A549 (cell line): ENCODE measurements around the gene TOMM20. TPM values are rescaled to one million over a fixed set of nuclear protein-coding genes. Genes with fewer than 3 reads are reported as not detected.

Source experiments
- ATAC-seq, 2 experiments: fragments of 200-7000 bp in 1 of 2; fragments of >200 bp in 1 of 2; cut with Nextera tagmentation in 1 of 2; cut with Tn5 transposase in 1 of 2; 3 replicates each; pipeline versions ENCODE4 v1.8.0 to v1.9.1; 2018 to 2020; ENCODE audit warnings: mild to moderate bottlenecking in 1 of 2, moderate library complexity in 1 of 2
- CTCF ChIA-PET: fragments of 300-600 bp; sonication (Branson Sonifier 250); formaldehyde crosslinking; extraction: SDS; loops from one replicate; lab custom pipeline; 2021; ENCODE audit warnings: antibody characterized with exemption, inconsistent platforms; lab: Yijun Ruan, JAX
- POLR2A ChIA-PET: fragments of 350-600 bp; formaldehyde crosslinking; extraction: SDS; loops from one replicate; lab custom pipeline; 2021; ENCODE audit warnings: antibody characterized with exemption, inconsistent platforms; lab: Yijun Ruan, JAX
- DNase-seq, 2 experiments: peaks; one replicate each; pipeline versions ENCODE4 v3.0.0 to v3.0.0-alpha.2; 2011 to 2016; ENCODE audit warnings: low read depth in 1 of 2, low spot score in 1 of 2
- FAIRE-seq: peaks from 2 replicates; lab custom pipeline; 2011; peaks lifted over from hg19 to GRCh38; lab: Jason Lieb, UNC
- H3K27ac ChIP-seq, 2 experiments: fragments of >200 bp; sonication (Bioruptor Twin); formaldehyde crosslinking; 3 replicates each; pipeline ENCODE4 v1.5.1; 2016 to 2017
- H3K4me1 ChIP-seq: fragments of >200 bp; sonication (Bioruptor Twin); formaldehyde crosslinking; 3 replicates; pipeline ENCODE4 v1.6.1; 2016
- H3K4me2 ChIP-seq: fragments of >200 bp; sonication (Bioruptor Twin); formaldehyde crosslinking; 3 replicates; pipeline ENCODE4 v1.6.1; 2016
- H3K4me3 ChIP-seq: fragments of >200 bp; sonication (Bioruptor Twin); formaldehyde crosslinking; 3 replicates; pipeline ENCODE4 v1.5.1; 2016
- H3K9me3 ChIP-seq: fragments of >200 bp; sonication (Bioruptor Twin); formaldehyde crosslinking; 3 replicates; pipeline ENCODE4 v1.6.1; 2016
- CEBPB ChIP-seq, 2 experiments: fragments of >200 bp in 1 of 2; sonication (Bioruptor Twin) in 1 of 2; formaldehyde crosslinking in 1 of 2; IDR thresholded peaks; 2 replicates each; pipeline ENCODE4 v1.6.1; 2012 to 2016
- EHF ChIP-seq: fragments of 250-450 bp; sonication (Bioruptor Pico); IDR thresholded peaks from 2 replicates; pipeline ENCODE4 v1.5.0; 2020; ENCODE audit warnings: mild to moderate bottlenecking
- ESRRA ChIP-seq: fragments of 150-350 bp; IDR thresholded peaks from 2 replicates; pipeline ENCODE4 v1.6.1; 2014; ENCODE audit warnings: mild to moderate bottlenecking, low read length, borderline replicate concordance
- HES2 ChIP-seq: fragments of >200 bp; sonication (Bioruptor Twin); formaldehyde crosslinking; IDR thresholded peaks from 2 replicates; pipeline ENCODE4 v1.6.1; 2016
- HOXB5 ChIP-seq: fragments of 250-450 bp; sonication (Bioruptor Pico); IDR thresholded peaks from 2 replicates; pipeline ENCODE4 v1.5.0; 2020; ENCODE audit warnings: mild to moderate bottlenecking, moderate library complexity
- MAFK ChIP-seq: fragments of 450-650 bp; IDR thresholded peaks from 2 replicates; pipeline ENCODE4 v1.6.1; 2014; ENCODE audit not compliant: partially characterized antibody
- MAX ChIP-seq: IDR thresholded peaks from 2 replicates; pipeline ENCODE4 v1.6.1; 2012
- MAZ ChIP-seq: fragments of 150-350 bp; IDR thresholded peaks from 2 replicates; pipeline ENCODE4 v1.6.1; 2014; ENCODE audit warnings: antibody characterized with exemption, low read depth, low read length, borderline replicate concordance
- PBX3 ChIP-seq: IDR thresholded peaks from 2 replicates; pipeline ENCODE4 v1.6.1; 2012
- PHF8 ChIP-seq: fragments of 200-600 bp; sonication (generic); IDR thresholded peaks from 2 replicates; pipeline ENCODE4 v1.6.1; 2016; ENCODE audit warnings: low read depth, mild to moderate bottlenecking, antibody characterized with exemption, moderate library complexity, borderline replicate concordance
- POLR2AphosphoS2 ChIP-seq: conservative IDR thresholded peaks from 2 replicates; pipeline ENCODE4 v1.6.1; 2012; ENCODE audit warnings: low read length, improper control_type of control experiment, inconsistent platforms
- RARB ChIP-seq: fragments of 250-450 bp; sonication (Bioruptor Pico); IDR thresholded peaks from 2 replicates; pipeline ENCODE4 v1.8.0; 2021; ENCODE audit warnings: mild to moderate bottlenecking, moderate library complexity
- TFCP2L1 ChIP-seq: fragments of 250-450 bp; sonication (Bioruptor Pico); IDR thresholded peaks from 2 replicates; pipeline ENCODE4 v1.5.0; 2021; ENCODE audit warnings: mild to moderate bottlenecking
- TP53 ChIP-seq: fragments of 250-450 bp; sonication (Bioruptor Pico); IDR thresholded peaks from 2 replicates; pipeline ENCODE4 v1.5.0; 2021; ENCODE audit warnings: mild to moderate bottlenecking, moderate library complexity
- USF2 ChIP-seq: fragments of 450-650 bp; IDR thresholded peaks from 2 replicates; pipeline ENCODE4 v1.6.1; 2014; ENCODE audit warnings: antibody characterized with exemption
- ZFP36 ChIP-seq: fragments of 450-650 bp; IDR thresholded peaks from 2 replicates; pipeline ENCODE4 v1.6.1; 2014; ENCODE audit warnings: borderline replicate concordance; ENCODE audit not compliant: partially characterized antibody
- ZNF302 ChIP-seq: fragments of 250-450 bp; sonication (Bioruptor Pico); IDR thresholded peaks from 2 replicates; pipeline ENCODE4 v1.9.0; 2021; ENCODE audit warnings: inconsistent platforms, mild to moderate bottlenecking, moderate library complexity
- WGBS: methylation state at CpG from one replicate; pipeline ENCODE4 v1.1.6; 2017; ENCODE audit errors: missing lambda C conversion rate; 5-methylcytosine and 5-hydroxymethylcytosine counted together
- polyA plus RNA-seq, 4 experiments: library from polyadenylated mRNA; depleted of rRNA in 3 of 4; stranded (reverse); fragments of >200 nt; fragmentation: RNase III in 1 of 4; extraction: RNeasy Plus Mini Kit Qiagen cat#74134 plus additional on column Dnase treatment in 1 of 4; gene quantifications; 2 replicates in 3 of 4; 3 replicates in 1 of 4; pipeline ENCODE4 v1.2.3, GENCODE V29; 2011 to 2017

Gene TOMM20
- polyA plus RNA-seq, 2 of the 4 experiments (the other 2 are of a cell fraction): 112 to 122 TPM

GRCh38 chr1:235122348-235122747 is 6.3 kb downstream of the TOMM20 start:
- H3K9me3 ChIP-seq: no peaks in the 10 kb centered on the region
- WGBS: 92% methylated on average over 1 of the region's 1 CpG
- CTCF ChIA-PET: interaction anchor here (1.2 to 2.0 kb wide), 4 partner anchors 9 to 29 kb away, joined by 3 to 7 read pairs (median 4); no protein-coding TSS in a partner anchor
- TF ChIP-seq POLR2AphosphoS2 (0 out of 2 replicates have a peak, but pooled peaks have one; percentile 69), USF2 (no peak)
- TF ChIP-seq, all 56 proteins: peak for 1
- no peak overlapping the region for H3K27ac ChIP-seq
- FAIRE-seq (no peak), DNase-seq (no peak), ATAC-seq (no peak)
- H3K4me1 ChIP-seq: peaks cover 20% of the 10 kb centered on the region; the same call in 2 of the 3 replicates
- no peak overlapping the region for H3K4me2 ChIP-seq
- POLR2A ChIA-PET: interaction anchor here (1.3 kb wide), 2 partner anchors 11 to 15 kb away, joined by 3 to 4 read pairs; no protein-coding TSS in a partner anchor
- H3K4me3 ChIP-seq: no peak overlapping the region

GRCh38 chr1:235113183-235113917 is 15.3 kb downstream of the TOMM20 start:
- TF ChIP-seq HES2: no peak
- TF ChIP-seq EHF (CRISPR knock-in tag): no peak
- no peak for TF ChIP-seq ZFP36
- FAIRE-seq (no peak), DNase-seq (no peak), ATAC-seq (no peak)
- H3K4me1 ChIP-seq: peaks cover 15% of the 10 kb centered on the region; the same call in 2 of the 3 replicates
- H3K4me2 ChIP-seq: no peak overlapping the region
- POLR2A ChIA-PET: no interaction called here
- CTCF ChIA-PET: interaction anchor here (1.1 to 1.5 kb wide), 2 partner anchors 9 kb away, joined by 3 to 5 read pairs; no protein-coding TSS in a partner anchor
- H3K9me3 ChIP-seq: no peaks in the 10 kb centered on the region
- no peak overlapping the region for H3K4me3 ChIP-seq
- 88% methylated on average over 7 of the region's 7 CpGs for WGBS
- no peak overlapping the region; a peak in 1 of 6 replicates for H3K27ac ChIP-seq

- DNase-seq (no peak), ATAC-seq (no peak), FAIRE-seq (no peak)
- no peak for TF ChIP-seq HOXB5 (CRISPR knock-in tag)
- TF ChIP-seq PHF8: no peak
- no peak for TF ChIP-seq MAZ
- TF ChIP-seq MAFK: no peak
- no peak for TF ChIP-seq ZNF302 (CRISPR knock-in tag)
- TF ChIP-seq MAX: no peak
- TF ChIP-seq TP53: no peak
- TF ChIP-seq CEBPB (IDR thresholded peaks at IDR 0.05): no peak
- no peak for TF ChIP-seq TFCP2L1 (CRISPR knock-in tag)
- TF ChIP-seq RARB (CRISPR knock-in tag): no peak
- TF ChIP-seq ESRRA: no peak
- no peak for TF ChIP-seq POLR2AphosphoS2
- no peak for TF ChIP-seq PBX3
- H3K27ac ChIP-seq: peak overlapping the region; percentile 3 to 66; a peak in 3 of 6 replicates
- no peaks in the 10 kb centered on the region for H3K9me3 ChIP-seq
- ChIA-PET POLR2A (no interaction called here), CTCF (interaction anchor here (0.6 to 1.5 kb wide), 2 partner anchors 8 to 15 kb away, joined by 3 to 5 read pairs; no protein-coding TSS in a partner anchor)
- 83% methylated on average over 6 of the region's 6 CpGs for WGBS
- peaks cover 15% of the 10 kb centered on the region; the same call in 2 of the 3 replicates for H3K4me1 ChIP-seq
- no peak overlapping the region for H3K4me3 ChIP-seq
- H3K4me2 ChIP-seq: no peak overlapping the region; the same call in 2 of the 3 replicates
These were observed 16.1 kb downstream of the TOMM20 start for GRCh38 chr1:235112297-235113182.
